DOHH2 (cell line): ENCODE results near the gene ADD3.

ENCODE experiments used
- H3F3A ChIP-seq: fragments of 200-600 bp; sonication (generic), shearing (Covaris generic); 2 replicates; pipeline ENCODE4 v1.6.0; 2016; ENCODE audit warnings: antibody characterized with exemption, mild to moderate bottlenecking; ENCODE audit not compliant: control insufficient read depth, insufficient read depth
- H3K27ac ChIP-seq: fragments of 200-600 bp; sonication (generic); 2 replicates; pipeline ENCODE4 v1.5.1; 2014; ENCODE audit warnings: low read depth, mild to moderate bottlenecking, low read length, moderate library complexity
- H3K27me3 ChIP-seq: fragments of 200-600 bp; sonication (generic); 2 replicates; pipeline ENCODE4 v1.6.1; 2014; ENCODE audit warnings: mild to moderate bottlenecking, low read length, mixed read lengths; ENCODE audit not compliant: control insufficient read depth
- H3K36me3 ChIP-seq: fragments of 200-600 bp; sonication (generic); 2 replicates; pipeline ENCODE4 v1.6.1; 2014; ENCODE audit warnings: mild to moderate bottlenecking, low read length, moderate library complexity, mixed read lengths; ENCODE audit not compliant: control insufficient read depth
- H3K4me1 ChIP-seq: fragments of 200-600 bp; sonication (generic); 2 replicates; pipeline ENCODE4 v1.6.1; 2014; ENCODE audit warnings: mild to moderate bottlenecking, low read length, mixed read lengths; ENCODE audit not compliant: control insufficient read depth
- H3K4me2 ChIP-seq: fragments of 200-600 bp; sonication (generic); 2 replicates; pipeline ENCODE4 v1.6.0; 2014; ENCODE audit warnings: mild to moderate bottlenecking, low read length, moderate library complexity
- H3K4me3 ChIP-seq: fragments of 200-600 bp; sonication (generic); 2 replicates; pipeline ENCODE4 v1.5.1; 2014; ENCODE audit warnings: mild to moderate bottlenecking, low read length, mixed read lengths
- H3K79me2 ChIP-seq: fragments of 200-600 bp; sonication (generic); 2 replicates; pipeline ENCODE4 v1.6.1; 2014; ENCODE audit warnings: mild to moderate bottlenecking, low read length, mixed read lengths; ENCODE audit not compliant: control insufficient read depth
- H3K9me2 ChIP-seq: fragments of 200-600 bp; sonication (generic); replicated peaks from 2 replicates; pipeline ENCODE4 v1.6.1; 2014; ENCODE audit warnings: mild to moderate bottlenecking, low read length, mixed read lengths; ENCODE audit not compliant: control insufficient read depth
- H3K9me3 ChIP-seq: fragments of 200-600 bp; sonication (generic); 2 replicates; pipeline ENCODE4 v1.6.1; 2014; ENCODE audit warnings: antibody characterized with exemption, low read length, mixed read lengths; ENCODE audit not compliant: control insufficient read depth, insufficient read depth
- H4K20me1 ChIP-seq: fragments of 200-600 bp; sonication (generic); 2 replicates; pipeline ENCODE4 v1.6.0; 2014; ENCODE audit warnings: low read depth, mild to moderate bottlenecking, antibody characterized with exemption, low read length, moderate library complexity; ENCODE audit not compliant: control insufficient read depth, insufficient read depth
- EZH2phosphoT487 ChIP-seq: fragments of 200-600 bp; sonication (generic); IDR thresholded peaks from 2 replicates; pipeline ENCODE4 v1.6.1; 2017; ENCODE audit warnings: borderline replicate concordance, mild to moderate bottlenecking, antibody characterized with exemption, low read length, moderate library complexity, mixed read lengths
- TF ChIP-seq, protein P1 (sequence below): fragments of 200-600 bp; sonication (generic); IDR thresholded peaks from one replicate; pipeline ENCODE4 v1.5.1; 2014; ENCODE audit warnings: antibody characterized with exemption, mild to moderate bottlenecking, low read depth, low read length; ENCODE audit not compliant: poor library complexity, severe bottlenecking

The ADD3 gene

DNA sequence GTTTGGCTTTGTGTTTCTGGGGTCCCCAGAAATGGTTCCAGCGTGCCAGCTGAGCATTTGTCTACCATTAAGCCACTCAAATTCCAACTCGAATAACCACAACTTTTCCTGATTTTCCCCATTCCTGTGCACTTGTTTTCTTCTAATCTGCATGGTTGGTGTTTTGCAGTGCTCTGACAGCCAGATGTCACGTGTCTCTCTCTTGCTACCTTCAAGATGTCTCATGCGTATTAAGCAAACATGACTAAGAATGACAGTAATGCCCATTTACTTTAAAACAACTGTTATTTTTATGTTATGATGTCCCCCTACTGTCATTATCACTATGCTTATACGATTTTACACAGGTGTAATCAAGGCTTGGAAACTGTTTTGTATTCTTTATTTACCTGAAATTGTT lies 164.4 kb downstream of the ADD3 start:
- Histone ChIP-seq H3K9me3 (no peaks in the 10 kb centered on the region), H4K20me1 (no peaks in the 10 kb centered on the region), H3K79me2 (no peaks in the 10 kb centered on the region), H3K4me3 (no peak overlapping the region), H3F3A (no peaks in the 10 kb centered on the region), H3K4me1 (peaks cover 8% of the 10 kb centered on the region), H3K36me3 (no peaks in the 10 kb centered on the region), H3K27ac (no peak overlapping the region), H3K4me2 (no peak overlapping the region), H3K9me2 (no peaks in the 10 kb centered on the region), H3K27me3 (peaks cover 59% of the 10 kb centered on the region)
- TF ChIP-seq, protein P1, sequence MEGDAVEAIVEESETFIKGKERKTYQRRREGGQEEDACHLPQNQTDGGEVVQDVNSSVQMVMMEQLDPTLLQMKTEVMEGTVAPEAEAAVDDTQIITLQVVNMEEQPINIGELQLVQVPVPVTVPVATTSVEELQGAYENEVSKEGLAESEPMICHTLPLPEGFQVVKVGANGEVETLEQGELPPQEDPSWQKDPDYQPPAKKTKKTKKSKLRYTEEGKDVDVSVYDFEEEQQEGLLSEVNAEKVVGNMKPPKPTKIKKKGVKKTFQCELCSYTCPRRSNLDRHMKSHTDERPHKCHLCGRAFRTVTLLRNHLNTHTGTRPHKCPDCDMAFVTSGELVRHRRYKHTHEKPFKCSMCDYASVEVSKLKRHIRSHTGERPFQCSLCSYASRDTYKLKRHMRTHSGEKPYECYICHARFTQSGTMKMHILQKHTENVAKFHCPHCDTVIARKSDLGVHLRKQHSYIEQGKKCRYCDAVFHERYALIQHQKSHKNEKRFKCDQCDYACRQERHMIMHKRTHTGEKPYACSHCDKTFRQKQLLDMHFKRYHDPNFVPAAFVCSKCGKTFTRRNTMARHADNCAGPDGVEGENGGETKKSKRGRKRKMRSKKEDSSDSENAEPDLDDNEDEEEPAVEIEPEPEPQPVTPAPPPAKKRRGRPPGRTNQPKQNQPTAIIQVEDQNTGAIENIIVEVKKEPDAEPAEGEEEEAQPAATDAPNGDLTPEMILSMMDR: no peak
- TF ChIP-seq EZH2phosphoT487: no peak

DNA sequence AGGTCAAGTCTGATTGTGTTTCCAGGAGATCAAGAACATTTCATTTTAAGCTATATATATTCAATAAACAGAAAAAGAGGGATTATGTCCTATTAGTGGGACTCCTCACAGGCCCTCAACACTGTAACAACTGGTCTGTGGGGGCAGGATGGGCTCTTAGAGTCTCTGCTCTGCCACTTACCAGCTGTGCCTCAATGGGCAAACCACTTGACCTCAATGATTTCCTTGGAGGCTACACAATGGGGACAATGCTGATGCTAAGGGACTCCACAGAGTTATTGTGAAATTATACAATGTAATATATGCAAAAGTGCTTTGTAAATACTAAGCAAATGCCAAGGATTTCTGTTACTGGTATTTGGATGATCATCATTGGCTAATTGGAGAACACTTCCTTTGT lies 166.4 kb downstream of the ADD3 start:
- no peaks in the 10 kb centered on the region for H3K9me3 ChIP-seq
- H3K4me2 ChIP-seq: no peak overlapping the region
- H3K36me3 ChIP-seq: no peaks in the 10 kb centered on the region
- peaks cover 8% of the 10 kb centered on the region for H3K4me1 ChIP-seq
- H4K20me1 ChIP-seq: no peaks in the 10 kb centered on the region
- H3K27ac ChIP-seq: no peak overlapping the region
- peaks cover 40% of the 10 kb centered on the region for H3K27me3 ChIP-seq
- H3F3A ChIP-seq: no peaks in the 10 kb centered on the region
- no peak overlapping the region for H3K4me3 ChIP-seq
- no peaks in the 10 kb centered on the region for H3K79me2 ChIP-seq
- no peaks in the 10 kb centered on the region for H3K9me2 ChIP-seq
- TF ChIP-seq, protein P1: no peak
- no peak for TF ChIP-seq EZH2phosphoT487

DNA sequence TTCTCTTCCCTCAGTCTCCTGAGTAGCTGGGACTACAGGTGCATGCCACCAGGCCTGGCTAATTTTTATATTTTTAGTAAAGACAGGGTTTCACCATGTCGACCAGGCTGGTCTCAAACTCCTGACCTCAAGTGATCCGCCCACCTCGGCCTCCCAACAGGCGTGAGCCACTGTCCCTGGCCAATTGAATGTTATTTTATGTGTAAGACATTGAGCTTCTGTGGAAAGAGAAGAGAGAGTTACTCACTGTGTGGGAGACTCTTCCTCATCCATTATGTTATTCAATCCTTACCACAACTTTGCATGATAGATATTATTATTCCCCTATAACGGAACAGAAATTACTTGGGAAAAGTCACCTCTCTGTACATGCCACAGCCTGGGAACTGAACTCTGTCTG lies 167.0 kb downstream of the ADD3 start:
- Histone ChIP-seq H3F3A (no peaks in the 10 kb centered on the region), H3K4me2 (no peak overlapping the region), H3K27me3 (peaks cover 37% of the 10 kb centered on the region), H3K4me3 (no peak overlapping the region), H4K20me1 (no peaks in the 10 kb centered on the region), H3K9me2 (no peaks in the 10 kb centered on the region), H3K36me3 (no peaks in the 10 kb centered on the region), H3K4me1 (peaks cover 8% of the 10 kb centered on the region), H3K9me3 (no peaks in the 10 kb centered on the region), H3K27ac (no peak overlapping the region), H3K79me2 (no peaks in the 10 kb centered on the region)
- no peak for TF ChIP-seq EZH2phosphoT487
- TF ChIP-seq, protein P1: no peak

DNA sequence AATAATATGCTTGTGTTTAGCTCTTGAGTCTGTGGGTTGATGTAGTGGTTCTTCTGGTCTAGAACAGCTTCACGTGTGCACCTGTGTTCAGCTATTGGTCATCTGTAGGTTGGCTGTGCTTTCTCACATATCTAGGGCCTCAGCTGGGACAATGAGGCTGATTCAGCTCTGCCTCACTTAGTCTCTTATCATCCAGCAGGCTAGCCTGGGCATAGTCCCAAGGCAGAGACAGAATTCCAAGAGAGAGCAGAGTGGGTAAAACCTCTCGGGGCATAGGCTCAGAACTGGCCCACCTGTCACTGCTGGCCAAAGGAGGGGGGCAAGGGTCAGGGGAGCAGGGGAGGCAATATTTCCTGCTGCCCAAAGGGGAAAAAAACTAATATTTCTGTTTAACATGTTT lies 167.6 kb downstream of the ADD3 start:
- Histone ChIP-seq H3K36me3 (no peaks in the 10 kb centered on the region), H3K27me3 (peaks cover 31% of the 10 kb centered on the region), H3K4me3 (no peak overlapping the region), H3K79me2 (no peaks in the 10 kb centered on the region), H3K4me1 (peaks cover 8% of the 10 kb centered on the region), H3K9me2 (no peaks in the 10 kb centered on the region), H3F3A (no peaks in the 10 kb centered on the region), H3K9me3 (no peaks in the 10 kb centered on the region), H3K4me2 (no peak overlapping the region), H3K27ac (no peak overlapping the region), H4K20me1 (no peaks in the 10 kb centered on the region)
- TF ChIP-seq, protein P1: no peak
- no peak for TF ChIP-seq EZH2phosphoT487
